Mucosa of stomach (tissue), 1 donor: Measurements from ENCODE around the gene GYS2.
"Not testable (repeated sequence)": the region's sequence is repeated elsewhere in the genome, so short reads cannot be mapped to it uniquely, and the experiment has no call there.

Experiments used
- H3K27me3 ChIP-seq: one replicate; pipeline ENCODE4 v1.7.0; 2013; ENCODE audit warnings: mild to moderate bottlenecking, low read length; ENCODE audit not compliant: control insufficient read depth, insufficient read depth
- H3K36me3 ChIP-seq: one replicate; pipeline ENCODE4 v1.7.0; 2013; ENCODE audit warnings: low read length; ENCODE audit not compliant: control insufficient read depth, insufficient read depth
- H3K4me1 ChIP-seq: one replicate; pipeline ENCODE4 v1.7.0; 2013; ENCODE audit warnings: mild to moderate bottlenecking, low read length; ENCODE audit not compliant: control insufficient read depth, insufficient read depth
- H3K4me3 ChIP-seq: one replicate; pipeline ENCODE4 v1.7.0; 2013; ENCODE audit warnings: low read length
- H3K9ac ChIP-seq: one replicate; pipeline ENCODE4 v1.7.0; 2013; ENCODE audit warnings: mild to moderate bottlenecking, low read length, moderate library complexity
- H3K9me3 ChIP-seq: one replicate; pipeline ENCODE4 v1.7.0; 2013; ENCODE audit warnings: mild to moderate bottlenecking, low read length, moderate library complexity; ENCODE audit not compliant: control insufficient read depth
- donor health status: Pancreatic carcinoma.

Gene GYS2

DNA sequence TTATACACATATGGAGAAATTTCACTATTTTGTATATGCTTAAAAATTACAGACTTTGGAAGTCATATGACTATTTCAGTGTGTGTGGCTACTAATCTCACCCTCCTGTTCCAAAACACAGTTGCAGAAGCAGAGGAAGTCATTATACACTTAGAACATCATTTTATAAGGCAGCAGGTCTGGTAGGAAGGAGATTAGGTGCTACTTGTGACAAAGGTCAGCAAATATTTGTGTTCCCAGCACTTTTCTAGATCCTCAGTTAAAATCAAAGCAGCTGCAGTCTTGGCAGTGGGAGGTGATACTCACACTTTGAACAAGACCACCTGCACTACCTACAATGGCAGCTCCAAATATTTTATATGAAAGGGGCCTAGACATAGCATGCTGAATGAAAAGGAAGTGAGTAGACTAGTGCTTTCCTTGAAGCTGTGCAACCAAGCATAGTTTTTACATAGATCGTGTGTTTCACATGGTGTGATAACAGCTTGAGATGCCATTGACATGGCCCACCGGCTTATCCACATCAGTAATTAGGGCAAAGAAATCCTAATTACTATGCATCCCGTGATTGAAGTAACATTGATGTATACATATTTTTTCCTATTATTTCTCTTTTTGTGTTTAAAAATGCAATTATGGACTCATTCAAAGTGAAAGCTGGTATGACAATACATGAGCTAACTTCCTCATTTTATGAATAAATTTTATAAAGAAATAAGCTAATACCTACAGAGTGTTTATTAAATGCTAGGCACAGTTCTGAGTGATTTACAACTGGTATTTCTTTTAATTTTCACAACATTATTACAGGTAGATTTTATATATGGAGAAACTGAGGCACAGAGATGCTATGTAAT lies 5.3 kb downstream of the GYS2 start:
- no peaks in the 10 kb centered on the region for H3K27me3 ChIP-seq
- H3K4me3 ChIP-seq, result no peak overlapping the region
- no peaks in the 10 kb centered on the region for H3K9me3 ChIP-seq
- H3K9ac ChIP-seq, result no peak overlapping the region
- no peaks in the 10 kb centered on the region for H3K4me1 ChIP-seq
- no peaks in the 10 kb centered on the region for H3K36me3 ChIP-seq

DNA sequence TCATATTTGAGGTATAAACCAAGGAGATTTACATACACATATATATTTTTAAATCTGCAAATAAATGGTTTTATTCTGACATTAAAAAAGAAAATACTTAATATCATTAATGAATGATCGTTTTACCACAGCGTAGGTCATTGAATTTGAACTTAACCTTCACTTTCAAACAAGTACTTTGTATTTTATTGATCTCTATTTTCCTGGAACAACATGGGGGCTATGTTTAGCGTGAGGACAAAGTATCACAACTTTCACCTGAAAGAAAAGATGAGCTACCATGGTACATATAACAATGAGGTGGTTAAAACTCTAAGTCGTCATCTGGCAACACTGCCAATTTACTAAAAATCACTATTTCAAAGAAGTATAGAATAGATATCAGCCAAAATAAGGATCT lies 6.0 kb downstream of the GYS2 start:
- Histone ChIP-seq H3K4me1 (no peaks in the 10 kb centered on the region), H3K9me3 (no peaks in the 10 kb centered on the region), H3K27me3 (no peaks in the 10 kb centered on the region), H3K36me3 (no peaks in the 10 kb centered on the region), H3K9ac (no peak overlapping the region), H3K4me3 (no peak overlapping the region)

- H3K4me3 ChIP-seq, H3K9me3 ChIP-seq, H3K9ac ChIP-seq, H3K27me3 ChIP-seq, H3K4me1 ChIP-seq, H3K36me3 ChIP-seq: not testable (repeated sequence)
Observed at GRCh38 chr12:21595356-21595755, 9.3 kb downstream of the GYS2 start.

DNA sequence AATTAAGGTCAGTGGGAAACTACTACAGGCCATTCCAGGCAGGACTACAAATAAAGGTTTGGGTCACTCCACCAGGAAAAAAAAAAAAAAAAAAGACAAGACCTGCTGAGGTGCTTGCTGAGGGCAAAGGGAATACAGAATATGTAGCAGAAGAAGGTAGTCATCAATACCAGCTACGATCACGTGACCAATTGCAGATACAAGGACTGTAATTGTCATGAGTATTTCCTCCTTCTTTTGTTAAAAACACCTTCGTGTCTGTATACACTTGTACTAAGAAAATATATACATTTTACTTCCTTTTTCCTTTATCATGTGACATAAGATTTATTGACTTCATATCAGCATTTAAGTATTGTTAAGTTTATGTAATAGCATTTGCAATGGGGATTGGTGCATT lies 19.2 kb downstream of the GYS2 start:
- no peaks in the 10 kb centered on the region for H3K27me3 ChIP-seq
- no peak overlapping the region for H3K4me3 ChIP-seq
- no peaks in the 10 kb centered on the region for H3K36me3 ChIP-seq
- H3K4me1 ChIP-seq, result no peaks in the 10 kb centered on the region
- H3K9ac ChIP-seq, result no peak overlapping the region
- no peaks in the 10 kb centered on the region for H3K9me3 ChIP-seq

- not testable (repeated sequence) for H3K9me3 ChIP-seq, H3K27me3 ChIP-seq, H3K9ac ChIP-seq, H3K4me1 ChIP-seq, H3K36me3 ChIP-seq, H3K4me3 ChIP-seq
Observed at GRCh38 chr12:21584403-21585182, 20.1 kb downstream of the GYS2 start.

DNA sequence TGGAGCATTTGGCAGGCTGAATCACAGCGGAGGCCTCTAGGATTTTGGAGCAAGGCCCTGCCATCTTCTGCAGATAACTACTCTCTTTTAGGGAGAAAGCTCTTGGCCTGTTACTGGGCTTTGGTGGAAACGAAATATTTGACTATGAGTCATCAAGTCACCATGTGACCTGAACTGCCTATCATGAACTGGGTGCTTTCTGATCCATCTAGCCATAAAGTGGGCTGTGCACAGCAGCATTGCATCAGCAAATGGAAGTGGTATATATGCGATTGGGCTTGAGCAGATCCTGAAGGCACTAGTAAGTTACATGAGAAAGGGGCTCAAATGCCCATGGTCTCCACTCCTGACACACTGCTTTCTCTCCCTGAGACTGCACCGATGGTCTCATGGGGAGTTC lies 21.1 kb downstream of the GYS2 start:
- Histone ChIP-seq H3K9me3 (no peaks in the 10 kb centered on the region), H3K27me3 (no peaks in the 10 kb centered on the region), H3K4me1 (no peaks in the 10 kb centered on the region)

GRCh38 chr12:21580748-21581516 lies 23.7 kb downstream of the GYS2 start:
- Histone ChIP-seq H3K9ac (no peak overlapping the region), H3K4me3 (no peak overlapping the region), H3K27me3 (no peaks in the 10 kb centered on the region), H3K9me3 (no peaks in the 10 kb centered on the region), H3K36me3 (no peaks in the 10 kb centered on the region), H3K4me1 (no peaks in the 10 kb centered on the region)

More for the DNA sequence above, 21.1 kb downstream of the GYS2 start:
- H3K9ac ChIP-seq, result no peak overlapping the region
- no peaks in the 10 kb centered on the region for H3K36me3 ChIP-seq
- H3K4me3 ChIP-seq, result no peak overlapping the region

DNA sequence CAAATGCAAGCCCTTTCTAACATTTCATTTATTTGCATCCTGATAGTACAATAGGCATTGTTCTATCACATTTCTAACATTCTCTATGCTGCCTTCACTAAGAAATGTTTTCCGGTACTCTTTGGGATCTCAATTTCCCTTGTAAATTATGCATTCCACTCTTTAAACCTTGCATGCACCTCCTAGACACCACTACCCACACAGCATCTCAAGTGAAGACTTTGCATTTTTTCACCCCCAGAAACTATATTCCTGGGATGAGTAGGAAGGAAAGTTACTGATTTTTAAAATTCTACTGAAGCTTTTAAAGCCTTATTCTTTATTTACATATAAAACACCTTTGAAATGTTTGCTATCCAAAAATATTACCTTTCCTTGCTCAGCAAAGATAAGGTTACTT lies 27.1 kb downstream of the GYS2 start:
- no peaks in the 10 kb centered on the region for H3K27me3 ChIP-seq
- H3K4me3 ChIP-seq, result no peak overlapping the region
- no peaks in the 10 kb centered on the region for H3K36me3 ChIP-seq
- no peaks in the 10 kb centered on the region for H3K9me3 ChIP-seq
- H3K4me1 ChIP-seq, result no peaks in the 10 kb centered on the region
- H3K9ac ChIP-seq, result no peak overlapping the region

- H3K4me3 ChIP-seq, result no peak overlapping the region
- no peaks in the 10 kb centered on the region for H3K4me1 ChIP-seq
- no peaks in the 10 kb centered on the region for H3K36me3 ChIP-seq
- H3K9ac ChIP-seq, result no peak overlapping the region
- H3K9me3 ChIP-seq, result no peaks in the 10 kb centered on the region
- no peaks in the 10 kb centered on the region for H3K27me3 ChIP-seq
Observed at GRCh38 chr12:21576431-21576830, 28.2 kb downstream of the GYS2 start.

DNA sequence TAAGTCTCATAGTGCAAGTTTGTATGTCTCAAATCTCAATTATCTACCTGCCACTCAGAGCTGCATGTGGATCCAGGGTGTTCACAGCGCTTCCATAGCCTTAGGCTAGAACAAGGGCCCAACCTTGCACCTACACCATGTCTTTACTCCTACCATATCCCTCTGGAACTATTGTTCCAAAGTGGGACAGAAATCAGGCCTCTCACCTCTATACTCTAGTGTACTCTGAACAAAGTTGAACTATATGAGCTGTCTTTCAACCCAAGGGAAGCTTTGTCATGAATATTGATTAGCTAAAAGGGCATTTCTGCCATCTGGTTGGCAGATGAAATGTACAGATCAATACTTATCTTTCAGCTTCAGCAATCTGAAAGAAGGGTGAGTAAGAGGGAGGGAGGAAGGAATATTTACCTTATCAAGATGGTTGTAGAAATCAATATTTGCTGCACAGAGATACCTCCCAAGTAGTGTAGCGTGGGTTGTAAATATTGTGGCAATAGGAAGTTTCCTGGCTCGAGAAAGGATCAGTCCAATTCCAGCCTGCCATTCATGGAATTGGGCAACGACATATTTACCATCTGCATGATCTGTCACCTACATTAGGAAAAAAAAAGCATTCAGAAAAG lies 30.8 kb downstream of the GYS2 start:
- Histone ChIP-seq H3K36me3 (no peaks in the 10 kb centered on the region), H3K9ac (no peak overlapping the region), H3K27me3 (no peaks in the 10 kb centered on the region), H3K9me3 (no peaks in the 10 kb centered on the region), H3K4me3 (no peak overlapping the region), H3K4me1 (no peaks in the 10 kb centered on the region)

DNA sequence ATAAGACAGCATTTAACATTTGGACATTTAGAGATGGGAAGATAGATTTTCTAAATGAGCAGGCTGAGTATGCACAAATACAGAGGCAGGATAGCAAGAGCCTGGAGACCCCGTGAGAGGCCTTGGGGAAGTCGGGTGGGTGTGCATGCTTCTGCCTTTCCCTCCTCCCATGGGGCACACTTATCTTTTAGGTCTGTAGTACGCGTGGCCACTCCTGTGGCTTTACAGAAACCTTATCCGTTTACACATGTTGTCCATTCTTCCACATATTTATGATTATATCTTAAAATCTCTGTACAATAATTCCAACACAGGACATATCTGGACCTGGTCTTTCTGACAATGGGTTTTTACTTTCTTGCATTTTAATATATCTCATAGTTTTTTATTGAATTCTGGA lies 33.6 kb downstream of the GYS2 start:
- Histone ChIP-seq H3K36me3 (no peaks in the 10 kb centered on the region), H3K27me3 (no peaks in the 10 kb centered on the region)

More for the DNA sequence above, 33.6 kb downstream of the GYS2 start:
- Histone ChIP-seq H3K4me1 (no peaks in the 10 kb centered on the region), H3K4me3 (no peak overlapping the region), H3K9ac (no peak overlapping the region), H3K9me3 (no peaks in the 10 kb centered on the region)
